ENCODE data around the gene CLASP1.
A peak's percentile ranks its signal among the peaks of the same experiment; 100 is the strongest.
"Not testable (repeated sequence)": the region's sequence is repeated elsewhere in the genome, so short reads cannot be mapped to it uniquely, and the experiment has no call there.

CLASP1 gene

DNA sequence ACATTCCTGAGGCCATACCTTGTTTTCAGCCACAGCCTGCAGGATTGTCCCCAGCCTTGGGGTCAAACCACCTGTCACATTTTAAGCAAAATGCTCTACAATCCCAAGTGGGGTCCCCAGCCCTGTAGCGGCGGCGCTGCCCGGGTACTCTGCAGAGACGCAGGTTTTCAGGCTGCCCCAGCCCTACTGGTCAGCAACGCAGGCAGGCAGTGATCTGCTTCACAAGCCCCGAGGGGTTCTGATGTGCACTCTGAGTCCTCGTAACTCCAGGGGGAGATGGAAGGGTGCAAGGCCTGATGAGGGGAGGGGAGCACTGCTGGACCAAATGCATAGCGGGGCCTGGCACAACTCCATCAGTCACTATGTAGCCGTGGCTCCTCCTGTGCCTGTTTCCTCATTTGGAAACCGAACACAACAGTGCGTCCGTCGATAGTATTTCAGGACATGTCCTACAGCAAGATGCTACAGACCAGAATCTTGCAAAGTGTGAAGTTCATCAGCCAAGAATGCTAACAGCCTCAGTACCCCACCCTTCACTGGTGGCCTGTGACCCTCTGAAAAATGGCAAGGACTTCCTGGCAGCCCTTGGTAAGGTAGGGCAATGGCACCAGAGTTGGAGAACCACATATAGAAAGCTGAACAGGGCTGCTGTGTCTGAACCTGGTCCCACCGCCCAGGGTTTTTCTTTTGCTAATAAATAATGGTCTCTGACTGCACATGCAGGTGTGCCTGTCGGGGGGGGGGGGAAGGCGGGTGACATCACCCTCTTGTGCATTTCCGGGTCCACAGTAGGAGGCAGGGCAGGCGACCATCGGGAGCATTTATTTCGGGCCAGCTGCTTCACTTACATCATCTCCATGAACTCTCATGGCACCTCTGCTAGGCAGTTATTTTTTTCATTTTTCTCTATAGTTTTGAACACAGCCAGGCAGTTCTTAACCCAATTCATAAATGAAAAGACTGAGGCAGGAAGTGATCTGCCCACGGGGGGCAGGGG lies 313.7 kb downstream of the CLASP1 start:
- peaks cover 7% of the 10 kb centered on the region for H3K27me3 Mint-ChIP-seq (ENCODE audit: low read depth)
- no peak overlapping the region for H3K4me3 Mint-ChIP-seq

DNA sequence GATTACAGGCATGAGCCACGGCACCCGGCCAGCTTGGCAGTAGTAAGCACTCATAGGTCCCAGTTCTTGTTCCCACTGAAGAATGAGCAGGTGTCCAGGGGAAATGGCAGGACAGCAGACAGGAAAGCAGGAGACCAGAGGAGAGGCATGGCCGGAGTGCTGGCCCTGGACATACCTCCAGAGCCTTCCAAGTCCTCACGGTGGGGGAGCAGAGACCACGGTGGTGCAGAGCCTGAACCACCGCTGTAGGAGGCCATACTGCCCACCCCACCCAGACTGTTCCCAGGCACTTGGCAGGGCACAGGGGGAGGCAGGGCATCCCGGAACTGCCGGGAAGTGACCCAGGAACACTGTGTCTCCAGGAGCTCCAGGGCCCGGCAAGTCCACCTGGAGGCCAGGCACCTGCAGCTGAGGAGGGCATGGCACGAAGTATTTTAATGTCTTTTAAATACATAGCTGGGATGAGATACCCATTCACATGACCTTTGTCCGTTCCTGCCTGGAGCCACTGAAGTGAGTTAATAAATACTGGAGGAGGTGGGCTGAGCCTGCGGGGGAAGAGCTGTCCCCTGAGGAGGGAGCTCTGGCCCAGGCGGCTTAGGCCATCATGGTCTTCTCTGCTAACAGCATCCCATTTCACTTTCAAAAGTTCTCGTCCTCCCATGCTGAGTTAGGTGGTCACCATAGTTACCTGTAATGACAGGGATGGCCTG lies 314.5 kb downstream of the CLASP1 start:
- TF ChIP-seq, protein P1, sequence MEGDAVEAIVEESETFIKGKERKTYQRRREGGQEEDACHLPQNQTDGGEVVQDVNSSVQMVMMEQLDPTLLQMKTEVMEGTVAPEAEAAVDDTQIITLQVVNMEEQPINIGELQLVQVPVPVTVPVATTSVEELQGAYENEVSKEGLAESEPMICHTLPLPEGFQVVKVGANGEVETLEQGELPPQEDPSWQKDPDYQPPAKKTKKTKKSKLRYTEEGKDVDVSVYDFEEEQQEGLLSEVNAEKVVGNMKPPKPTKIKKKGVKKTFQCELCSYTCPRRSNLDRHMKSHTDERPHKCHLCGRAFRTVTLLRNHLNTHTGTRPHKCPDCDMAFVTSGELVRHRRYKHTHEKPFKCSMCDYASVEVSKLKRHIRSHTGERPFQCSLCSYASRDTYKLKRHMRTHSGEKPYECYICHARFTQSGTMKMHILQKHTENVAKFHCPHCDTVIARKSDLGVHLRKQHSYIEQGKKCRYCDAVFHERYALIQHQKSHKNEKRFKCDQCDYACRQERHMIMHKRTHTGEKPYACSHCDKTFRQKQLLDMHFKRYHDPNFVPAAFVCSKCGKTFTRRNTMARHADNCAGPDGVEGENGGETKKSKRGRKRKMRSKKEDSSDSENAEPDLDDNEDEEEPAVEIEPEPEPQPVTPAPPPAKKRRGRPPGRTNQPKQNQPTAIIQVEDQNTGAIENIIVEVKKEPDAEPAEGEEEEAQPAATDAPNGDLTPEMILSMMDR (IDR thresholded peaks at IDR 0.05; ENCODE audit: unreplicated experiment in 3 of 3) = no peak
- H3K27me3 Mint-ChIP-seq (ENCODE audit: low read depth) = peaks cover 7% of the 10 kb centered on the region
- H3K9me3 Mint-ChIP-seq = no peaks in the 10 kb centered on the region
- H3K27ac Mint-ChIP-seq = peak overlapping the region in 2 of 3 experiments; percentile 32 to 84
- no peak overlapping the region for H3K4me3 Mint-ChIP-seq
- H3K4me1 Mint-ChIP-seq = no peaks in the 10 kb centered on the region
- H3K36me3 Mint-ChIP-seq (ENCODE audit: low read depth) = peaks cover 17% of the 10 kb centered on the region

More for the DNA sequence above, 313.7 kb downstream of the CLASP1 start:
- Mint-ChIP-seq H3K9me3 (no peaks in the 10 kb centered on the region), H3K36me3 (ENCODE audit: low read depth) (peaks cover 25% of the 10 kb centered on the region), H3K27ac (peak overlapping the region in 1 of 3 experiments; percentile 75), H3K4me1 (no peaks in the 10 kb centered on the region)
- TF ChIP-seq, protein P1 (IDR thresholded peaks at IDR 0.05; ENCODE audit: unreplicated experiment in 3 of 3) = no peak

DNA sequence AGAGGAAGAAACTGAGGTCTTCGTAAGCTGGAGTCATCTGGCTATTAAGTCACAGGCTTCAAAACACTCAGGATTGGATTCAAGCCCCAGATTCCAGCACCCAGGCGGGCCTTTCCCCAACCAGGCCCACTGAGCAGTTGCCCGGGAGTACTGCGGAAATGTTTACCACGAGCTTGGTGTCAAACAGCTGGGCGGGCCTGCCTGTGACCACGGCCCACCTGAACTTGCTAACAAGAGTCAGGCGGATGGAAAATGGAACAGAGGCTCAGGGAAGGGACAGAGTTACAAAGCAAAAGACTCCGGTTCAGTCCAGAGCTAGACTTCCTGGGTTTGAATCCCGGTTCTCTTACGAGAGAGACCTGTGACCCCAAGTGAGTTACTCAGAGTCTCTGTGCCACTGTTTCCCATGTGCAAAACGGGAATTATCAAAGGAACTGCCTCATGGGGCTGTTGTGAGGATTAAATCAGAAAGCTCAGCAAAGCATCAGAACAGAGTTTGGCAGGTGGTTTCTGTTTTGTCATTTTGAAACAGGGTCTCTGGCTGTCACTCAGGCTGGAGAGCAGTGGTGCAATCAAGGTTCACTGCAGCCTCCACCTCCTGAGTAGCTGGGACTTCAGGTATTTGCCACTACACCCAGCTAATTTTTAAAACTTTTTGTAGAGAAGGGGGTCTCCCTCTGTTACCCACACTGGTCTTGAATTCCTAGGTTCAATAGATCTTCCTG lies 315.3 kb downstream of the CLASP1 start:
- TF ChIP-seq, protein P1 (IDR thresholded peaks at IDR 0.05; ENCODE audit: unreplicated experiment in 3 of 3) = no peak

DNA sequence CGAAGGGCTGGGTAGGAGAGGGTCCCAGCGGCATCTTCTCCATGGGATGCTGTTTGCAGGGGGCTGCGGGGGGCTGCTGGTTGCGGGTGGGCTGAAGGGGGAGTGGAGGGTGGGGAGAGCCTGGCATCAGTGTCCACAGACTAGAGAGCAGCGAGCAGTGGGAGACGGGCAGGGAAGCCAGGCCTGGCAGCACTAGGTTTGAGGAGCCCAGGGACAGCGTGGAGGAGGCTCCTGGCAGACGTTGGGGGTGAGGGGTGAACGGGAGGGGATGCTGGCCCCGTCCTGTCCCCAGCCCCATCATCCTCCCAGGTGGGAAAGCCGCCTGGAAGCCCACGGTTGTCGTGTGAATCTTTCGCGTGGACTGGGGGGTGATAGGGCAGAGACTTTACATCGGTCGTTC lies 316.0 kb downstream of the CLASP1 start:
- H3K9me3 Mint-ChIP-seq = no peaks in the 10 kb centered on the region
- H3K4me3 Mint-ChIP-seq = no peak overlapping the region
- no peaks in the 10 kb centered on the region for H3K4me1 Mint-ChIP-seq
- no peak overlapping the region for H3K27ac Mint-ChIP-seq
- H3K36me3 Mint-ChIP-seq (ENCODE audit: low read depth) = peaks cover 3% of the 10 kb centered on the region
- TF ChIP-seq, protein P1 (IDR thresholded peaks at IDR 0.05; ENCODE audit: unreplicated experiment in 3 of 3) = no peak
- H3K27me3 Mint-ChIP-seq (ENCODE audit: low read depth) = peaks cover 8% of the 10 kb centered on the region

More for the DNA sequence above, 315.3 kb downstream of the CLASP1 start:
- H3K9me3 Mint-ChIP-seq = no peaks in the 10 kb centered on the region
- H3K27me3 Mint-ChIP-seq (ENCODE audit: low read depth) = peaks cover 10% of the 10 kb centered on the region
- H3K36me3 Mint-ChIP-seq (ENCODE audit: low read depth) = peaks cover 9% of the 10 kb centered on the region
- H3K4me1 Mint-ChIP-seq = no peaks in the 10 kb centered on the region
- no peak overlapping the region for H3K4me3 Mint-ChIP-seq
- peak overlapping the region in 2 of 3 experiments; percentile 32 to 84 for H3K27ac Mint-ChIP-seq

DNA sequence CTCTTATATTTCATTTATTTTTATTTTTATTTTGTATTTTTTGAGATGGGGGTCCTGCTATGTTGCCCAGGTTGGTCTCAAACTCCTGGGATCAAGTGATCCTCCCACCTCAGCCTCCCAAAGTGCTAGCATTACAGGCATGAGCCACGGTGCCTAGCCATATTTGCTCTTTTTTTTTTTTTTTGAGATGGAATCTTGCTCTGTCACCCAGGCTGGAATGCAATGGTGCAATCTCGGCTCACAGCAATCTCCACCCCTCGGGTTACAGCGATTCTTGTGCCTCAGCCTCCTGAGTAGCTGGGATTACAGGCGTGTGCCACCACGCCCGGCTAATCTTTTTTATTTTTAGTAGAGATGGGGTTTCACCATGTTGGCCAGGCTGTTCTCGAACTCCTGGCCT lies 317.9 kb downstream of the CLASP1 start:
- H3K27ac Mint-ChIP-seq; H3K9me3 Mint-ChIP-seq; H3K4me1 Mint-ChIP-seq; H3K27me3 Mint-ChIP-seq (ENCODE audit: low read depth); H3K36me3 Mint-ChIP-seq (ENCODE audit: low read depth); H3K4me3 Mint-ChIP-seq: not testable (repeated sequence)

DNA sequence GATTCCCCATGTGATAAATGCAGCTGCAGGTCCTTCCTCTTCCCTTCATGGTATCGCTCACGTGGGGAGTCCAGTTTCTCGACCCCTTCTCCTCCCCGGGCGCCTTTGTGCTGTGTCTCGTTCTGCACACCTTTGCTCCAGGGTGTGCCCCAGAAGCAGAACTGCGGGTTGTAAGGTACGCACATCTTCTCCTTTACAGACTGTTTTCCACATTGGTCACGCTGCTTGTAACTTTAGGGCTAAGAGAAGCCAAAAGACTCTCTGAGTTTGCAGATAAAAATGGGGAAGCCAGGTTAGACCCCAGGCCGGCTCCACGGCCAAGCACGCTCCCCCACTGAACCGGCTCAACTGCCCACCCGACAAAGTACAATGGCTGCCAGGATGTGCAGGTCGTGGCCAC lies 318.3 kb downstream of the CLASP1 start:
- no peaks in the 10 kb centered on the region for H3K36me3 Mint-ChIP-seq (ENCODE audit: low read depth)
- TF ChIP-seq, protein P1 (IDR thresholded peaks at IDR 0.05; ENCODE audit: unreplicated experiment in 3 of 3) = no peak
- no peak overlapping the region for H3K4me3 Mint-ChIP-seq
- H3K27ac Mint-ChIP-seq = no peak overlapping the region
- no peaks in the 10 kb centered on the region for H3K4me1 Mint-ChIP-seq
- H3K9me3 Mint-ChIP-seq = no peaks in the 10 kb centered on the region
- peaks cover 8% of the 10 kb centered on the region for H3K27me3 Mint-ChIP-seq (ENCODE audit: low read depth)
